ENCODE data around the gene IDH1.

Gene IDH1

GRCh38 chr2:208254871-208255556 lies at the start of gene IDH1:
TSS of gene IDH1 (minus strand) at chr2:208255071. CDS start at chr2:208251551, 3,520 bp downstream.
- TF ChIP-seq CTCF (IDR thresholded peaks at IDR 0.05; ENCODE audit: low read depth, low read length) = peak; percentile 47
- H3K4me3 ChIP-seq (ENCODE audit: low read depth, low read length) = peak within 1 kb of the TSS; percentile 96
- in situ Hi-C loops (cut with HindIII; ENCODE audit: low sequenced_read_pairs) = no loop called here
- DNase-seq (ENCODE audit: low read depth, low spot score) = peak; percentile 94

GRCh38 chr2:208304157-208304556 lies 49.3 kb upstream of the IDH1 start:
- DNase-seq (ENCODE audit: low read depth, low spot score) = no peak
- in situ Hi-C loops (cut with HindIII; ENCODE audit: low sequenced_read_pairs) = no loop called here
- no peak for TF ChIP-seq CTCF (IDR thresholded peaks at IDR 0.05; ENCODE audit: low read depth, low read length)
- H3K4me3 ChIP-seq (ENCODE audit: low read depth, low read length) = no peak overlapping the region

- in situ Hi-C loops (cut with HindIII; ENCODE audit: low sequenced_read_pairs) = no loop called here
- TF ChIP-seq CTCF (IDR thresholded peaks at IDR 0.05; ENCODE audit: low read depth, low read length) = no peak
- H3K4me3 ChIP-seq (ENCODE audit: low read depth, low read length) = no peak overlapping the region
- DNase-seq (ENCODE audit: low read depth, low spot score) = no peak
These were observed 46.2 kb upstream of the IDH1 start for GRCh38 chr2:208300847-208301618.

DNA sequence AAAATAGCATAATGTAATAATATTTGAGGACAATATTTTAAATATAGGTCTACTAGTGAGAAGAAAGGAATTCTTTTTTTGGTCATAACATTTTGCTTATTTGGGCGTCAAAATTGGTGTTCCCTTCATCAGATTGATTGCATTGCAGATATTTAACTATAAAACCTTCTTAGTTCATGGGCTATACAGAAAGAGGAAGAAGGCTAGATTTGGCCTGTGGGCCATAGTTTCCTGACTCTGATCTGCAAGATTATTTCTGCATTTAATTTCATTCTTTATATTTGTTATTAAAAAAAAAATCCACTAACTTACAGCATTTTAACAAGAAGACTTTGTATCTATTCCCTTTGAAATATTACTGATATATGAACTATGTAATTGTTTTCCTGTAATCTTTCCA lies 43.1 kb upstream of the IDH1 start:
- in situ Hi-C loops (cut with HindIII; ENCODE audit: low sequenced_read_pairs) = no loop called here
- H3K4me3 ChIP-seq (ENCODE audit: low read depth, low read length) = no peak overlapping the region
- no peak for DNase-seq (ENCODE audit: low read depth, low spot score)
- no peak for TF ChIP-seq CTCF (IDR thresholded peaks at IDR 0.05; ENCODE audit: low read depth, low read length)

GRCh38 chr2:208296610-208297009 lies 41.7 kb upstream of the IDH1 start:
- DNase-seq (ENCODE audit: low read depth, low spot score) = no peak
- H3K4me3 ChIP-seq (ENCODE audit: low read depth, low read length) = no peak overlapping the region
- no peak for TF ChIP-seq CTCF (IDR thresholded peaks at IDR 0.05; ENCODE audit: low read depth, low read length)
- in situ Hi-C loops (cut with HindIII; ENCODE audit: low sequenced_read_pairs) = no loop called here

GRCh38 chr2:208295834-208296233 lies 41.0 kb upstream of the IDH1 start:
- no peak for TF ChIP-seq CTCF (IDR thresholded peaks at IDR 0.05; ENCODE audit: low read depth, low read length)
- no peak for DNase-seq (ENCODE audit: low read depth, low spot score)
- in situ Hi-C loops (cut with HindIII; ENCODE audit: low sequenced_read_pairs) = no loop called here
- H3K4me3 ChIP-seq (ENCODE audit: low read depth, low read length) = no peak overlapping the region

Data from astrocyte of the spinal cord (primary cell).